ENCODE results near the gene COMMD10.

The COMMD10 gene

DNA sequence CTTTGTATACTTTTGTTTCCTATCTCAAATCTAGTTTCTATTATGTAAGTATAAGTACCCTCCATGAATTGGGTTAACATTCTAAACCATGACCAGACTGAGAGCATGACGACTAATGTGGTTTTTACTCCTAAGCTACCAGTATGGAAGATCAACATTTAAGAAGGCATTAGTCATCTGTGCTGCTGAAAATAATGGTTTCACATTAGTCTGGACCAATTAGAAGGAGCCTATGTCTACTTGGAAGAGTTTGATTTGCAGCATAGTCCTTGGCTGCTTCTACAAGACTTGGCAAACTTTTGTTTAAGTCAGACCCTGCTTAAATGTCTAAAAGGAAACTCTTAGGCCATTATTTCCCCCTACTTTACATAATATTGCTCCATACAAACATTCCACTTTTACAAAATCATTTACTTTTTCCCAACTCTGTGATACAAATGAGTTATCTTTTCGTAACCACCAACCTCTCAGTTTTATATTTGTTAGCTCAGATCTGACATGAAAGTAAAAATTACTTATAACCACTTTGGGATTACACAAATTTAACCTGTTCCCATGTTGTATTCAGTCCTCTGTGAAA, 186.7 kb downstream of the COMMD10 start:
- no peak overlapping the region for H3K4me3 ChIP-seq (ENCODE audit: low read depth, low read length)
- TF ChIP-seq, protein P1, sequence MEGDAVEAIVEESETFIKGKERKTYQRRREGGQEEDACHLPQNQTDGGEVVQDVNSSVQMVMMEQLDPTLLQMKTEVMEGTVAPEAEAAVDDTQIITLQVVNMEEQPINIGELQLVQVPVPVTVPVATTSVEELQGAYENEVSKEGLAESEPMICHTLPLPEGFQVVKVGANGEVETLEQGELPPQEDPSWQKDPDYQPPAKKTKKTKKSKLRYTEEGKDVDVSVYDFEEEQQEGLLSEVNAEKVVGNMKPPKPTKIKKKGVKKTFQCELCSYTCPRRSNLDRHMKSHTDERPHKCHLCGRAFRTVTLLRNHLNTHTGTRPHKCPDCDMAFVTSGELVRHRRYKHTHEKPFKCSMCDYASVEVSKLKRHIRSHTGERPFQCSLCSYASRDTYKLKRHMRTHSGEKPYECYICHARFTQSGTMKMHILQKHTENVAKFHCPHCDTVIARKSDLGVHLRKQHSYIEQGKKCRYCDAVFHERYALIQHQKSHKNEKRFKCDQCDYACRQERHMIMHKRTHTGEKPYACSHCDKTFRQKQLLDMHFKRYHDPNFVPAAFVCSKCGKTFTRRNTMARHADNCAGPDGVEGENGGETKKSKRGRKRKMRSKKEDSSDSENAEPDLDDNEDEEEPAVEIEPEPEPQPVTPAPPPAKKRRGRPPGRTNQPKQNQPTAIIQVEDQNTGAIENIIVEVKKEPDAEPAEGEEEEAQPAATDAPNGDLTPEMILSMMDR (IDR thresholded peaks at IDR 0.05; ENCODE audit: borderline replicate concordance, insufficient read depth, low read depth, low read length), result no peak

- TF ChIP-seq, protein P1 (IDR thresholded peaks at IDR 0.05; ENCODE audit: borderline replicate concordance, insufficient read depth, low read depth, low read length), result 0 out of 2 replicates have a peak, but pooled peaks have one; percentile 7
Observed at GRCh38 chr5:116272281-116272941, 187.6 kb downstream of the COMMD10 start.

DNA sequence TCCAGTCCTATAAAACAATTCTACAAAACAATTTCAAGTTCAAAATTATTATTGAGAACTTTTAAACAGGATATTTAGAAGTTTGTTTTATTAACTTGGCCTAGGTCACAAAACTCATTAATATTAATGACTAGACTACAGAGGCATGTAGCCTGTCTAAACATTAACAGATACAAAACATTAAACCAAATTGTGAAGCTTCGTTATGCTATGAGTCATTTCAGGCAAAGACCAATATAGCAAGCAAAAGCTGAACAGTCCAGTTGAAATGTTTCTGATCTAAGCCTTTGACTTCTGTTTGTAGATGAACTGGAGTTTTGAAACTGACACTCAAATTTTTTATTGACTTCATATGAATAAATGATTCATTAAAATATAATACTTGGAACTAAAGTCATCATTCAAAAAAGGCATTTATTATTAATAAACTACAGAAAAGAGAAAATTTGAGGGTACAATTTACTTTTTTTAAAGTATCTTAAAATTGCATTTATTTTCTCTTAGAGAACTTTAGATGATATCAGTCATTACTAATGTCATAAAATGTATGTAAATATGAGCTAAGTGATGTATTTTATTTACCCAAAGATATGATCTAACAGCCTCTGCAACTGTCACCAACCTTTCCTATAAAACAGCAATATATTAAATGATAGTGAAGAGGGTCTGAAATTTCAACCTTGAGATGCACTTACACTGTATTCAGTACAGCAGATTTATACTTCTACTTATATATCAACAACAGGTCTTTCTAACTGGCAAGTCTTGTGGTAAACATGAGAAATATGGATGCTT, 188.8 kb downstream of the COMMD10 start:
- TF ChIP-seq, protein P1 (IDR thresholded peaks at IDR 0.05; ENCODE audit: borderline replicate concordance, insufficient read depth, low read depth, low read length), result no peak
- no peak overlapping the region for H3K4me3 ChIP-seq (ENCODE audit: low read depth, low read length)

More at GRCh38 chr5:116272281-116272941, 187.6 kb downstream of the COMMD10 start:
- H3K4me3 ChIP-seq (ENCODE audit: low read depth, low read length), result no peak overlapping the region

DNA sequence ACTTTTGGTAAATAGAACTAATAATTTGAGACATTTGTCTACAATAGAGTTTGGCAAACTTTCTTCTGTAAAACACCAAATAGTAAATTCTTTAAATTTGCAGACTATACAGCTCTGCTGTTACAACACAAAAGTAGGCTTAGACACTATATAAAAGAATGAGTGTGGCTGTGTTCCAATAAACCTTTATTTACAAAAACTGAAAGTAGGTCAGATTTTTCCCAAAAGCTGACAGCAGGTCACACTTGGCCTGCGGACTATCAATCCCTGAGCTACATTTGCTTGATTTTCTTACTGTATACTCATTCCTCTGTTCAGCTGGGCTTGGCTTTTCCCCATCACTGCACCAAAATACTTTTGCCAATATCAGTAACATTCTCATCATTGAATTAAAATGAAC, 189.4 kb downstream of the COMMD10 start:
- TF ChIP-seq, protein P1 (IDR thresholded peaks at IDR 0.05; ENCODE audit: borderline replicate concordance, insufficient read depth, low read depth, low read length), result no peak
- H3K4me3 ChIP-seq (ENCODE audit: low read depth, low read length), result no peak overlapping the region

DNA sequence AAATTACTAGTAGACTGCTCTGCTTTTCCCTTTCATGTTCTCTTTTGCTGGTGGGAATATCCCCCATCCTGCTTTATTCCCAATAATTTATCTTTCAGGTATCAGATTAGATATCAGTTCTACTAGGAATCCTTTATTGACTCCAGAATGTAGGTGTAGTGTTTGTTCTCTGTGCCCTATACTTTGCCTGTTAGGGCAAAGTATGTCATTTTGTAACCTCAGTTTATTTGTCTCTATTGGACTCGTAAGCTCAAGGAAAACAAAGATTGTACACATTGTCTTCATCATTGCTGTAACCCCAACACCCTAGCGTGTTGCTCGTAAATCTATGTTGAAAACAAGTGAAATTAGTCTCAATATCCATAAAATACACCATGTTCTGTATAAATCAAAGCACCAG, 190.5 kb downstream of the COMMD10 start:
- H3K4me3 ChIP-seq (ENCODE audit: low read depth, low read length), result no peak overlapping the region
- TF ChIP-seq, protein P1 (IDR thresholded peaks at IDR 0.05; ENCODE audit: borderline replicate concordance, insufficient read depth, low read depth, low read length), result no peak

- TF ChIP-seq, protein P1 (IDR thresholded peaks at IDR 0.05; ENCODE audit: borderline replicate concordance, insufficient read depth, low read depth, low read length), result no peak
- no peak overlapping the region for H3K4me3 ChIP-seq (ENCODE audit: low read depth, low read length)
Observed at GRCh38 chr5:116276952-116277351, 192.1 kb downstream of the COMMD10 start.
